Measurements from ENCODE around the gene PKMYT1.

- TF ChIP-seq CTCF (conservative IDR thresholded peaks at IDR 0.05) (no peak), EZH2 (IDR thresholded peaks at IDR 0.05; ENCODE audit: low read depth) (no peak)
These were observed 46.6 kb upstream of the PKMYT1 start for GRCh38 chr16:3026609-3027488.
